GM12878 (cell line): ENCODE results near the gene DUS1L. TPM values are rescaled to one million over a fixed set of nuclear protein-coding genes. Genes with fewer than 3 reads are reported as not detected.

Experiments used
- CHD4 ChIP-seq: fragments of 200-600 bp; sonication (generic); IDR thresholded peaks from 2 replicates; pipeline ENCODE4 v1.6.1; 2016; ENCODE audit warnings: mild to moderate bottlenecking
- CTCF ChIP-seq, 3 experiments: IDR thresholded peaks in 2 of 3; conservative IDR thresholded peaks in 1 of 3; 2 replicates each; pipeline ENCODE4 v1.5.1; 2011; ENCODE audit warnings: low read depth in 3 of 3, low read length in 3 of 3, mild to moderate bottlenecking in 3 of 3, control low read depth in 2 of 3, moderate library complexity in 2 of 3, inconsistent platforms in 1 of 3, mixed read lengths in 1 of 3; ENCODE audit not compliant: control insufficient read depth in 2 of 3, insufficient read depth in 1 of 3; ENCODE audit errors: extremely low read depth in 1 of 3
- FOXM1 ChIP-seq: IDR thresholded peaks from 2 replicates; pipeline ENCODE4 v1.6.1; 2012; ENCODE audit warnings: low read depth, mild to moderate bottlenecking, inconsistent platforms, low read length, moderate library complexity
- HDAC2 ChIP-seq: fragments of 200-600 bp; sonication (generic); IDR thresholded peaks from 2 replicates; pipeline ENCODE4 v1.6.1; 2017
- KDM1A ChIP-seq: fragments of 200-600 bp; sonication (generic); IDR thresholded peaks from 2 replicates; pipeline ENCODE4 v1.6.1; 2016; ENCODE audit warnings: borderline replicate concordance
- NFXL1 ChIP-seq: fragments of 450-650 bp; IDR thresholded peaks from 2 replicates; pipeline ENCODE4 v1.6.1; 2017; ENCODE audit warnings: antibody characterized with exemption, mild to moderate bottlenecking, borderline replicate concordance
- NFYA ChIP-seq: IDR thresholded peaks from 2 replicates; pipeline ENCODE4 v1.6.1; 2011; ENCODE audit warnings: low read depth, mild to moderate bottlenecking, low read length, improper control_type of control experiment, borderline replicate concordance
- SREBF1 ChIP-seq: IDR thresholded peaks from 2 replicates; pipeline ENCODE4 v1.6.1; 2012; ENCODE audit warnings: mild to moderate bottlenecking, low read length
- SREBF2 ChIP-seq: IDR thresholded peaks from 2 replicates; pipeline ENCODE4 v1.6.1; 2012; ENCODE audit warnings: mild to moderate bottlenecking, low read length
- SUPT20H ChIP-seq: IDR thresholded peaks from 2 replicates; pipeline ENCODE4 v1.6.1; 2011; ENCODE audit warnings: low read depth, mild to moderate bottlenecking, low read length, moderate library complexity, borderline replicate concordance; ENCODE audit not compliant: control insufficient read depth
- ZBTB33 ChIP-seq: fragments of 450-650 bp; IDR thresholded peaks from 2 replicates; pipeline ENCODE4 v1.6.1; 2017; ENCODE audit warnings: mild to moderate bottlenecking
- polyA plus RNA-seq, 11 experiments: library from polyadenylated mRNA; depleted of rRNA in 4 of 11; unstranded in 6 of 11; stranded (reverse) in 5 of 11; fragments of >200 nt; fragmentation: Nextera tagmentation in 4 of 11; fragmentation: Illumina TruSeq in 1 of 11; extraction: Ambion mirVana in 4 of 11; extraction: Trizol in 1 of 11; gene quantifications; 1 replicate in 1 of 11; 2 replicates in 10 of 11; pipeline versions ENCODE4 v1.2.1 to v1.2.3, GENCODE V29; 2011 to 2016; ENCODE audit warnings: inconsistent platforms in 2 of 11, missing spikeins in 2 of 11, low read depth in 1 of 11
- total RNA-seq, 4 experiments: library from RNA; depleted of rRNA in 3 of 4; stranded (reverse); fragments of >200 nt in 3 of 4; fragmentation: Illumina TruSeq in 1 of 4; extraction: Trizol in 1 of 4; gene quantifications; 2 replicates each; pipeline versions ENCODE4 v1.2.1 to v1.2.3, GENCODE V29; 2013 to 2021
- TF ChIP-seq, protein P1 (sequence below): IDR thresholded peaks from 2 replicates; pipeline ENCODE4 v1.6.1; 2011; ENCODE audit warnings: borderline replicate concordance, low read depth, mild to moderate bottlenecking, moderate library complexity, mixed read lengths, low read length; ENCODE audit not compliant: insufficient read depth; ENCODE audit errors: extremely low read length
- TF ChIP-seq, protein P2 (sequence below): fragments of 450-650 bp; IDR thresholded peaks from 2 replicates; pipeline ENCODE4 v1.6.1; 2016; ENCODE audit warnings: mild to moderate bottlenecking
- TF ChIP-seq, protein P3 (sequence below): IDR thresholded peaks from 2 replicates; pipeline ENCODE4 v1.6.1; 2012; ENCODE audit warnings: improper control_type of control experiment, low read depth, low read length; ENCODE audit not compliant: insufficient replicate concordance

DUS1L gene
- total and polyA plus RNA-seq, 10 of the 15 experiments (the other 5 are each of a cell fraction or from before 2014, with no cell fraction given) = 6.1 to 157 (median 44.5) TPM

DNA sequence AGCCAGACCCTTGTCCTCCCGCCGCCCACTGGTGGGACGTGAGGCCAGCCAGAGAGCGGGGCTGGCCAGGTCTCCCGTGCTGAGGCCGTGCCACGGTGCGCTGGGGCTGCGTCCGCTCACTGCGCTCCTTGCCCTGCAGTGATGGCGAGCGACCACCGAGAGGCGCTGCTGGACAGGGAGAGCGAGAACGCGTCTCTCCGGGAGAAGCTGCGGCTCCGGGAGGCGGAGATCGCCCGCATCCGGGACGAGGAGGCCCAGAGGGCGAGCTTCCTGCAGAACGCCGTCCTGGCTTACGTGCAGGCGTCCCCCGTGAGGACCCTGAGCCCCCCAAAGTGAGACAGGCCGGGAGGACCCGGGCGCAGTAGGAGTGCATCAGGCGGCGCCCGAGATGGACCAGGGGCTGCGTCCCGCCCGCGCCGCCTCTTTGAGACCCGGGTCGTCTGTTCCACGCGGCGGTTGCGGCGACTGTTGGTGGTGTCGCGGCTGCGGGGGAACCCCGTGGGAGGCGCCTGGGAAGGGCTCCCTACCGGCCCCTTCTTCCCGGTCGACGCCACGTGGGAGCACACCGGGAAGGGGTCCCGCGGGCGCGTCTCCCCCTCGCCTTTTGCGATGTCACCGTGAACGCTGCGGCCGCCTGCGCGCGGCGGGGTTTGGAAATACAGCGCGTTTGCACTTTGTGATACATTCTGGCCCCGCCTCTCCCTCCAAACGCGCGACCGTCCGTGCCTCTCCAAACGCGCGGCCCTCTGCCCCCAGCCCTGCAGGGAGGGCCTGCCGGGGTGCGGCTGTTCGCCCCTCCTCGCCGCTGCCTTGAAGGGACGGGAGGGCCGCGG lies 34.9 kb downstream of the DUS1L start (continued):
- TF ChIP-seq CHD4 (no peak), HDAC2 (0 out of 2 replicates have a peak, but pooled peaks have one; percentile 76), FOXM1 (no peak), NFXL1 (no peak), NFYA (no peak), KDM1A (no peak), SREBF2 (no peak), SUPT20H (no peak), SREBF1 (no peak), ZBTB33 (peak; percentile 91), CTCF (IDR thresholded peaks at IDR 0.05 in 2 of 3, conservative IDR thresholded peaks at IDR 0.05 in 1 of 3; ENCODE audit: control insufficient read depth in 2 of 3, extremely low read depth in 1 of 3, insufficient read depth in 1 of 3, low read depth in 3 of 3, low read length in 3 of 3) (peak; percentile 77 to 95 (median 94); a peak in 5 of 6 replicates)
- TF ChIP-seq, protein P1, sequence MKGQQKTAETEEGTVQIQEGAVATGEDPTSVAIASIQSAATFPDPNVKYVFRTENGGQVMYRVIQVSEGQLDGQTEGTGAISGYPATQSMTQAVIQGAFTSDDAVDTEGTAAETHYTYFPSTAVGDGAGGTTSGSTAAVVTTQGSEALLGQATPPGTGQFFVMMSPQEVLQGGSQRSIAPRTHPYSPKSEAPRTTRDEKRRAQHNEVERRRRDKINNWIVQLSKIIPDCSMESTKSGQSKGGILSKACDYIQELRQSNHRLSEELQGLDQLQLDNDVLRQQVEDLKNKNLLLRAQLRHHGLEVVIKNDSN = no peak
- TF ChIP-seq, protein P2, sequence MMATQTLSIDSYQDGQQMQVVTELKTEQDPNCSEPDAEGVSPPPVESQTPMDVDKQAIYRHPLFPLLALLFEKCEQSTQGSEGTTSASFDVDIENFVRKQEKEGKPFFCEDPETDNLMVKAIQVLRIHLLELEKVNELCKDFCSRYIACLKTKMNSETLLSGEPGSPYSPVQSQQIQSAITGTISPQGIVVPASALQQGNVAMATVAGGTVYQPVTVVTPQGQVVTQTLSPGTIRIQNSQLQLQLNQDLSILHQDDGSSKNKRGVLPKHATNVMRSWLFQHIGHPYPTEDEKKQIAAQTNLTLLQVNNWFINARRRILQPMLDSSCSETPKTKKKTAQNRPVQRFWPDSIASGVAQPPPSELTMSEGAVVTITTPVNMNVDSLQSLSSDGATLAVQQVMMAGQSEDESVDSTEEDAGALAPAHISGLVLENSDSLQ = no peak
- TF ChIP-seq, protein P3, sequence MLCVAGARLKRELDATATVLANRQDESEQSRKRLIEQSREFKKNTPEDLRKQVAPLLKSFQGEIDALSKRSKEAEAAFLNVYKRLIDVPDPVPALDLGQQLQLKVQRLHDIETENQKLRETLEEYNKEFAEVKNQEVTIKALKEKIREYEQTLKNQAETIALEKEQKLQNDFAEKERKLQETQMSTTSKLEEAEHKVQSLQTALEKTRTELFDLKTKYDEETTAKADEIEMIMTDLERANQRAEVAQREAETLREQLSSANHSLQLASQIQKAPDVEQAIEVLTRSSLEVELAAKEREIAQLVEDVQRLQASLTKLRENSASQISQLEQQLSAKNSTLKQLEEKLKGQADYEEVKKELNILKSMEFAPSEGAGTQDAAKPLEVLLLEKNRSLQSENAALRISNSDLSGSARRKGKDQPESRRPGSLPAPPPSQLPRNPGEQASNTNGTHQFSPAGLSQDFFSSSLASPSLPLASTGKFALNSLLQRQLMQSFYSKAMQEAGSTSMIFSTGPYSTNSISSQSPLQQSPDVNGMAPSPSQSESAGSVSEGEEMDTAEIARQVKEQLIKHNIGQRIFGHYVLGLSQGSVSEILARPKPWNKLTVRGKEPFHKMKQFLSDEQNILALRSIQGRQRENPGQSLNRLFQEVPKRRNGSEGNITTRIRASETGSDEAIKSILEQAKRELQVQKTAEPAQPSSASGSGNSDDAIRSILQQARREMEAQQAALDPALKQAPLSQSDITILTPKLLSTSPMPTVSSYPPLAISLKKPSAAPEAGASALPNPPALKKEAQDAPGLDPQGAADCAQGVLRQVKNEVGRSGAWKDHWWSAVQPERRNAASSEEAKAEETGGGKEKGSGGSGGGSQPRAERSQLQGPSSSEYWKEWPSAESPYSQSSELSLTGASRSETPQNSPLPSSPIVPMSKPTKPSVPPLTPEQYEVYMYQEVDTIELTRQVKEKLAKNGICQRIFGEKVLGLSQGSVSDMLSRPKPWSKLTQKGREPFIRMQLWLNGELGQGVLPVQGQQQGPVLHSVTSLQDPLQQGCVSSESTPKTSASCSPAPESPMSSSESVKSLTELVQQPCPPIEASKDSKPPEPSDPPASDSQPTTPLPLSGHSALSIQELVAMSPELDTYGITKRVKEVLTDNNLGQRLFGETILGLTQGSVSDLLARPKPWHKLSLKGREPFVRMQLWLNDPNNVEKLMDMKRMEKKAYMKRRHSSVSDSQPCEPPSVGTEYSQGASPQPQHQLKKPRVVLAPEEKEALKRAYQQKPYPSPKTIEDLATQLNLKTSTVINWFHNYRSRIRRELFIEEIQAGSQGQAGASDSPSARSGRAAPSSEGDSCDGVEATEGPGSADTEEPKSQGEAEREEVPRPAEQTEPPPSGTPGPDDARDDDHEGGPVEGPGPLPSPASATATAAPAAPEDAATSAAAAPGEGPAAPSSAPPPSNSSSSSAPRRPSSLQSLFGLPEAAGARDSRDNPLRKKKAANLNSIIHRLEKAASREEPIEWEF = no peak
- TF ChIP-seq, all 136 proteins: peak for 19
